ENCODE results near the gene HIGD2A.

HIGD2A gene

DNA sequence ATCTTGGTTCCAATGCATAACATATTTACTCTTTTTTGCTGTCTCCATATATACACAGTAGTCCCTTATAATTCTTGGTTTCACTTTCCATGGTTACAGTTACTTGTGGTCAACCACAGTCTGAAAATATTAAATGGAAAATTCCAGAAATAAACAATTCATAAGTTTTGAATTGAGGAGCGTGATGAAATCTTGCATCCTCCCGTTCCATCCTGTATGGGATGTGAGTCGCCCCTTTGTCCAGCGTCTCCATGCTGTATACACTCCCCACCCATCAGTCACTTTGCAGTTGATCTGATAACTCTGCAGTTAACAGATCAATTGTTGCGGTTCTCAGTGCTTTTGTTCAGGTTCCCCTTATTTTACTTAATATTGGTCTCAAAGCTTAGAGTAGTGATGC is 48.1 kb downstream of the HIGD2A start:
- no peak for TF ChIP-seq ZFX (IDR thresholded peaks at IDR 0.05; ENCODE audit: borderline replicate concordance)
- TF ChIP-seq, protein P1, sequence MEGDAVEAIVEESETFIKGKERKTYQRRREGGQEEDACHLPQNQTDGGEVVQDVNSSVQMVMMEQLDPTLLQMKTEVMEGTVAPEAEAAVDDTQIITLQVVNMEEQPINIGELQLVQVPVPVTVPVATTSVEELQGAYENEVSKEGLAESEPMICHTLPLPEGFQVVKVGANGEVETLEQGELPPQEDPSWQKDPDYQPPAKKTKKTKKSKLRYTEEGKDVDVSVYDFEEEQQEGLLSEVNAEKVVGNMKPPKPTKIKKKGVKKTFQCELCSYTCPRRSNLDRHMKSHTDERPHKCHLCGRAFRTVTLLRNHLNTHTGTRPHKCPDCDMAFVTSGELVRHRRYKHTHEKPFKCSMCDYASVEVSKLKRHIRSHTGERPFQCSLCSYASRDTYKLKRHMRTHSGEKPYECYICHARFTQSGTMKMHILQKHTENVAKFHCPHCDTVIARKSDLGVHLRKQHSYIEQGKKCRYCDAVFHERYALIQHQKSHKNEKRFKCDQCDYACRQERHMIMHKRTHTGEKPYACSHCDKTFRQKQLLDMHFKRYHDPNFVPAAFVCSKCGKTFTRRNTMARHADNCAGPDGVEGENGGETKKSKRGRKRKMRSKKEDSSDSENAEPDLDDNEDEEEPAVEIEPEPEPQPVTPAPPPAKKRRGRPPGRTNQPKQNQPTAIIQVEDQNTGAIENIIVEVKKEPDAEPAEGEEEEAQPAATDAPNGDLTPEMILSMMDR (IDR thresholded peaks at IDR 0.05), result no peak
- H3K27ac ChIP-seq, result no peak overlapping the region

GRCh38 chr5:176438959-176439757 is 50.6 kb downstream of the HIGD2A start:
- no peak for TF ChIP-seq ZFX (IDR thresholded peaks at IDR 0.05; ENCODE audit: borderline replicate concordance)
- TF ChIP-seq, protein P1 (IDR thresholded peaks at IDR 0.05), result no peak
- no peak overlapping the region for H3K27ac ChIP-seq
